SK-N-SH treated with all-trans-retinoic acid at 6 μM for 48 hours (cell line): ENCODE results near the gene IQCH.

ENCODE experiments used
- ATAC-seq: fragments of 200-7000 bp; cut with Tn5 transposase; 3 replicates; pipeline ENCODE4 v1.9.1; 2020; ENCODE audit warnings: mild to moderate bottlenecking, moderate library complexity
- ARNTL ChIP-seq: fragments of 450-650 bp; formaldehyde crosslinking; IDR thresholded peaks from 2 replicates; pipeline ENCODE4 v1.5.0; 2020; ENCODE audit warnings: low read depth, mild to moderate bottlenecking, moderate library complexity, borderline replicate concordance
- BACH2 ChIP-seq: fragments of 250-450 bp; sonication (Bioruptor Pico); IDR thresholded peaks from 2 replicates; pipeline ENCODE4 v1.9.0; 2021; ENCODE audit warnings: mild to moderate bottlenecking, borderline replicate concordance
- CSDC2 ChIP-seq: fragments of 250-450 bp; sonication (Bioruptor Pico); IDR thresholded peaks from 2 replicates; pipeline ENCODE4 v1.5.0; 2020; ENCODE audit warnings: mild to moderate bottlenecking, moderate library complexity
- CSRNP3 ChIP-seq: fragments of 250-450 bp; sonication (Bioruptor Pico); IDR thresholded peaks from 2 replicates; pipeline ENCODE4 v1.5.1; 2021; ENCODE audit warnings: mild to moderate bottlenecking, moderate library complexity
- ESRRG ChIP-seq: fragments of 250-450 bp; sonication (Bioruptor Pico); IDR thresholded peaks from 2 replicates; pipeline ENCODE4 v1.6.1; 2021; ENCODE audit warnings: mild to moderate bottlenecking
- GLIS3 ChIP-seq: fragments of 250-450 bp; sonication (Bioruptor Pico); IDR thresholded peaks from 2 replicates; pipeline ENCODE4 v1.5.0; 2020; ENCODE audit warnings: mild to moderate bottlenecking, moderate library complexity
- ISL1 ChIP-seq: fragments of 250-450 bp; sonication (Bioruptor Pico); IDR thresholded peaks from 2 replicates; pipeline ENCODE4 v2.1.2; 2022; ENCODE audit warnings: mild to moderate bottlenecking, moderate library complexity
- OSR1 ChIP-seq: fragments of 250-450 bp; sonication (Bioruptor Pico); IDR thresholded peaks from 2 replicates; pipeline ENCODE4 v1.8.0; 2022; ENCODE audit warnings: moderate library complexity, mild to moderate bottlenecking, inconsistent platforms
- PATZ1 ChIP-seq: fragments of 250-450 bp; sonication (Bioruptor Pico); IDR thresholded peaks from 2 replicates; pipeline ENCODE4 v1.8.0; 2020; ENCODE audit warnings: mild to moderate bottlenecking, moderate library complexity, borderline replicate concordance
- PPARA ChIP-seq: fragments of 250-450 bp; sonication (Bioruptor Pico); IDR thresholded peaks from 2 replicates; pipeline ENCODE4 v1.5.0; 2020; ENCODE audit warnings: mild to moderate bottlenecking, borderline replicate concordance
- RARB ChIP-seq: fragments of 250-450 bp; sonication (Bioruptor Pico); IDR thresholded peaks from 2 replicates; pipeline ENCODE4 v1.8.0; 2021; ENCODE audit warnings: mild to moderate bottlenecking, moderate library complexity
- SNAI2 ChIP-seq: fragments of 250-450 bp; sonication (Bioruptor Pico); IDR thresholded peaks from 2 replicates; pipeline ENCODE4 v1.5.0; 2020; ENCODE audit warnings: mild to moderate bottlenecking, moderate library complexity
- TCF4 ChIP-seq: fragments of 250-450 bp; sonication (Bioruptor Pico); IDR thresholded peaks from 2 replicates; pipeline ENCODE4 v1.8.0; 2021; ENCODE audit warnings: mild to moderate bottlenecking, moderate library complexity, borderline replicate concordance
- TOX ChIP-seq: fragments of 250-450 bp; sonication (Bioruptor Pico); IDR thresholded peaks from 2 replicates; pipeline ENCODE4 v1.8.0; 2021; ENCODE audit warnings: mild to moderate bottlenecking, moderate library complexity, borderline replicate concordance
- ZFP3 ChIP-seq: fragments of 250-450 bp; sonication (Bioruptor Pico); IDR thresholded peaks from 2 replicates; pipeline ENCODE4 v1.5.0; 2020; ENCODE audit warnings: mild to moderate bottlenecking, moderate library complexity
- ZFP30 ChIP-seq: fragments of 450-650 bp; formaldehyde crosslinking; IDR thresholded peaks from 2 replicates; pipeline ENCODE4 v1.5.0; 2022; ENCODE audit warnings: mild to moderate bottlenecking, moderate library complexity
- ZNF565 ChIP-seq: fragments of 450-650 bp; formaldehyde crosslinking; conservative IDR thresholded peaks from 2 replicates; pipeline ENCODE4 v1.5.0; 2020; ENCODE audit warnings: low read depth, mild to moderate bottlenecking, moderate library complexity
- ZNF70 ChIP-seq: fragments of 450-650 bp; formaldehyde crosslinking; IDR thresholded peaks from 2 replicates; pipeline ENCODE4 v1.5.0; 2020; ENCODE audit warnings: mild to moderate bottlenecking, moderate library complexity
- ZNF8 ChIP-seq: fragments of 450-650 bp; formaldehyde crosslinking; IDR thresholded peaks from 2 replicates; pipeline ENCODE4 v1.5.0; 2020; ENCODE audit warnings: mild to moderate bottlenecking, moderate library complexity
- TF ChIP-seq, protein P1 (sequence below): fragments of 250-450 bp; sonication (Bioruptor Pico); IDR thresholded peaks from 2 replicates; pipeline ENCODE4 v1.5.0; 2020; ENCODE audit warnings: mild to moderate bottlenecking, moderate library complexity
- TF ChIP-seq, protein P2 (sequence below): fragments of 250-450 bp; sonication (Bioruptor Pico); IDR thresholded peaks from 2 replicates; pipeline ENCODE4 v1.5.1; 2020; ENCODE audit warnings: low read depth, mild to moderate bottlenecking, moderate library complexity

IQCH gene

DNA sequence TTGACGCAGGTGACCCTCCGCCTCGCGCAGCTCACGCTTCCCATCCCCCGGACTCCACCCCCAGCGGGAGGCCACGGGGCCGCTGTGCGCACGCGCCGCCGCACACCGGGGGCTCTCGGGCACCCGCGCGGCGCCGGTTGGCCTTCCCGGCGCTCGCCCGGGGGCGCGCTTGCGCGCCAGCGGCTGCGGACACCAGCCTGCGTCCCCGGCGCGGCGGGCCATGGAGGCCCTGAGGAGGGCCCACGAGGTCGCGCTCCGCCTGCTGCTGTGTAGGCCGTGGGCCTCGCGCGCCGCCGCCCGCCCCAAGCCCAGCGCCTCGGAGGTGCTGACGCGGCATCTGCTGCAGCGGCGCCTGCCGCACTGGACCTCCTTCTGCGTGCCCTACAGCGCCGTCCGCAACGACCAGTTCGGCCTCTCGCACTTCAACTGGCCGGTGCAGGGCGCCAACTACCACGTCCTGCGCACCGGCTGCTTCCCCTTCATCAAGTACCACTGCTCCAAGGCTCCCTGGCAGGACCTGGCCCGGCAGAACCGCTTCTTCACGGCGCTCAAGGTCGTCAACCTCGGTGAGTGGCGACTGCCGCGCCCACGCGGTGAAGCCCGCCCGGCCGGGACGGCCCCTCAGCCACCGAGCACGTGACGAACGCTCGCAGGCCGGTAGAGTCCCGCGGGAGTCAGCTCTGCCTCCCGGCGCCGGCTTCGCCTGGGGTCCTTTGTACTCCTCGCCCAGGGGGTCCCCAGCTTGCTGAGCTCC, 266.6 kb downstream of the IQCH start, which contains the start of gene C15orf61:
C15orf61 (plus strand) TSS at position 103 of the 754 bp plus-strand sequence; CDS start at position 221, 118 bp downstream.
- peak; percentile 88 for ATAC-seq
- TF ChIP-seq, protein P1, sequence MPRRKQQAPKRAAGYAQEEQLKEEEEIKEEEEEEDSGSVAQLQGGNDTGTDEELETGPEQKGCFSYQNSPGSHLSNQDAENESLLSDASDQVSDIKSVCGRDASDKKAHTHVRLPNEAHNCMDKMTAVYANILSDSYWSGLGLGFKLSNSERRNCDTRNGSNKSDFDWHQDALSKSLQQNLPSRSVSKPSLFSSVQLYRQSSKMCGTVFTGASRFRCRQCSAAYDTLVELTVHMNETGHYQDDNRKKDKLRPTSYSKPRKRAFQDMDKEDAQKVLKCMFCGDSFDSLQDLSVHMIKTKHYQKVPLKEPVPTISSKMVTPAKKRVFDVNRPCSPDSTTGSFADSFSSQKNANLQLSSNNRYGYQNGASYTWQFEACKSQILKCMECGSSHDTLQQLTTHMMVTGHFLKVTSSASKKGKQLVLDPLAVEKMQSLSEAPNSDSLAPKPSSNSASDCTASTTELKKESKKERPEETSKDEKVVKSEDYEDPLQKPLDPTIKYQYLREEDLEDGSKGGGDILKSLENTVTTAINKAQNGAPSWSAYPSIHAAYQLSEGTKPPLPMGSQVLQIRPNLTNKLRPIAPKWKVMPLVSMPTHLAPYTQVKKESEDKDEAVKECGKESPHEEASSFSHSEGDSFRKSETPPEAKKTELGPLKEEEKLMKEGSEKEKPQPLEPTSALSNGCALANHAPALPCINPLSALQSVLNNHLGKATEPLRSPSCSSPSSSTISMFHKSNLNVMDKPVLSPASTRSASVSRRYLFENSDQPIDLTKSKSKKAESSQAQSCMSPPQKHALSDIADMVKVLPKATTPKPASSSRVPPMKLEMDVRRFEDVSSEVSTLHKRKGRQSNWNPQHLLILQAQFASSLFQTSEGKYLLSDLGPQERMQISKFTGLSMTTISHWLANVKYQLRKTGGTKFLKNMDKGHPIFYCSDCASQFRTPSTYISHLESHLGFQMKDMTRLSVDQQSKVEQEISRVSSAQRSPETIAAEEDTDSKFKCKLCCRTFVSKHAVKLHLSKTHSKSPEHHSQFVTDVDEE = 0 out of 2 replicates have a peak, but pooled peaks have one; percentile 45
- TF ChIP-seq ZNF70 = no peak
- TF ChIP-seq ARNTL = no peak
- TF ChIP-seq ZFP3 (CRISPR knock-in tag) = peak; percentile 55; the same call in 1 of the 2 replicates
- no peak for TF ChIP-seq ZNF8 (CRISPR knock-in tag)
- TF ChIP-seq, protein P2, sequence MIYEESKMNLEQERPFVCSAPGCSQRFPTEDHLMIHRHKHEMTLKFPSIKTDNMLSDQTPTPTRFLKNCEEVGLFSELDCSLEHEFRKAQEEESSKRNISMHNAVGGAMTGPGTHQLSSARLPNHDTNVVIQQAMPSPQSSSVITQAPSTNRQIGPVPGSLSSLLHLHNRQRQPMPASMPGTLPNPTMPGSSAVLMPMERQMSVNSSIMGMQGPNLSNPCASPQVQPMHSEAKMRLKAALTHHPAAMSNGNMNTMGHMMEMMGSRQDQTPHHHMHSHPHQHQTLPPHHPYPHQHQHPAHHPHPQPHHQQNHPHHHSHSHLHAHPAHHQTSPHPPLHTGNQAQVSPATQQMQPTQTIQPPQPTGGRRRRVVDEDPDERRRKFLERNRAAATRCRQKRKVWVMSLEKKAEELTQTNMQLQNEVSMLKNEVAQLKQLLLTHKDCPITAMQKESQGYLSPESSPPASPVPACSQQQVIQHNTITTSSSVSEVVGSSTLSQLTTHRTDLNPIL (CRISPR knock-in tag) = no peak
- TF ChIP-seq ZFP30 (CRISPR knock-in tag) = no peak
- peak; percentile 77; the same call in 1 of the 2 replicates for TF ChIP-seq SNAI2 (CRISPR knock-in tag)
- TF ChIP-seq PPARA (CRISPR knock-in tag) = no peak
- no peak for TF ChIP-seq CSRNP3 (CRISPR knock-in tag)
- no peak for TF ChIP-seq PATZ1 (CRISPR knock-in tag)

DNA sequence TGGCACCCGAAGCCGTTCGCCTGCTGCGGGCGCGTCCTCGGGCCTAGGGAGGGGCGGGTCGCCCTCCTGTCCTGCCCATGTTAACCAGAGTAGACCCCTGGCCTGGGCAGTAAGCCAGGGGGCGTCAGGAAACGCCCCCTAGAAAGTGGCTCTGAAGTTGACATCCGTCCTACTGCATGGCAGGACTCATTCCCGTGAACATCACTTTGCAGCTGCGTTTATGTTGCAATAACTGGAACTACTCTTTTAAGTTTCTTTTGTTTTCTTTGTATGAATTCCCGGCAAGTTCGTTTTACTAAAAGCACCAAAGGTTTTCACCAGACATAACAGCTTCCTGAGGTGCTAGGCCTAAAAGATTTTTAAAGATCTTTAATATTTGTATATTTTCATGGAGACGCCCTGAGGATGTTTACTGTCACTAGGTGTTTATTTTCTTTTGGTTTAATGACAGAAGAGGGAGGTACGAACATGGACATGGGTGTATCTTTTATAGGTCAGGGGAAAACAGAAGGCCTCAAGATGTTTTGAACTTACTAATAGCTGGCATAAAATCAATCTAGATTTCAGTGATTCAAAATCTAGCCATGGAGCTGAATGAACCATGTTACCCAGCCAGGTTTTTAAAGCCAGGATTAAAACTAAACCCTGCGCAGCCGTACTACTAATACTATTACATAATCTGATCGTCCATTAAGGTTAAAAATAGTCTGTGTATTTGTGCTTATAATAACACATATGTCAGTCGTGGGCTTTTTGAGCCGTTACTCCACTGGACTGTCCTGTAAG, 267.4 kb downstream of the IQCH start:
- ATAC-seq = peak; percentile 64
- no peak for TF ChIP-seq PPARA (CRISPR knock-in tag)
- no peak for TF ChIP-seq TCF4 (CRISPR knock-in tag)
- TF ChIP-seq TOX (CRISPR knock-in tag) = no peak
- no peak for TF ChIP-seq ZNF565 (CRISPR knock-in tag)
- TF ChIP-seq SNAI2 (CRISPR knock-in tag) = no peak
- TF ChIP-seq ARNTL = no peak
- TF ChIP-seq, protein P1 = no peak
- no peak for TF ChIP-seq CSRNP3 (CRISPR knock-in tag)
- TF ChIP-seq OSR1 (CRISPR knock-in tag) = no peak
- TF ChIP-seq GLIS3 (CRISPR knock-in tag) = no peak
- no peak for TF ChIP-seq CSDC2 (CRISPR knock-in tag)
- TF ChIP-seq ZFP3 (CRISPR knock-in tag) = no peak
- no peak for TF ChIP-seq RARB (CRISPR knock-in tag)
- TF ChIP-seq BACH2 (CRISPR knock-in tag) = no peak
- no peak for TF ChIP-seq ZFP30 (CRISPR knock-in tag)
- TF ChIP-seq ESRRG (CRISPR knock-in tag) = no peak
- TF ChIP-seq, protein P2 (CRISPR knock-in tag) = no peak
- TF ChIP-seq ISL1 (CRISPR knock-in tag) = no peak
- no peak for TF ChIP-seq ZNF8 (CRISPR knock-in tag)
